HG03159 (cell line): ENCODE measurements around the gene TBC1D22A.

ENCODE experiments used
- ATAC-seq: cut with Tn5 transposase; IDR thresholded peaks from one replicate; pipeline ENCODE4 v1.9.1; 2021; ENCODE audit warnings: mild to moderate bottlenecking, moderate library complexity; ENCODE audit not compliant: unreplicated experiment

TBC1D22A gene

GRCh38 chr22:46965555-46966494 is 203.4 kb downstream of the TBC1D22A start:
- no peak for ATAC-seq

GRCh38 chr22:46966495-46966845 is 204.0 kb downstream of the TBC1D22A start:
- no peak for ATAC-seq

- no peak for ATAC-seq
These were observed 204.4 kb downstream of the TBC1D22A start for GRCh38 chr22:46966846-46967245.

- ATAC-seq = no peak
These were observed 205.3 kb downstream of the TBC1D22A start for GRCh38 chr22:46967445-46968358.

- ATAC-seq = no peak
These were observed 205.9 kb downstream of the TBC1D22A start for GRCh38 chr22:46968359-46968740.

- no peak for ATAC-seq
These were observed 206.4 kb downstream of the TBC1D22A start for GRCh38 chr22:46968848-46969247.

- peak; percentile 79 for ATAC-seq
These were observed 207.0 kb downstream of the TBC1D22A start for GRCh38 chr22:46969491-46969890.

GRCh38 chr22:46969961-46970360 is 207.5 kb downstream of the TBC1D22A start:
- ATAC-seq = no peak

- ATAC-seq = no peak
These were observed 208.1 kb downstream of the TBC1D22A start for GRCh38 chr22:46970411-46971098.

GRCh38 chr22:46971099-46971763 is 208.8 kb downstream of the TBC1D22A start:
- ATAC-seq = no peak

- no peak for ATAC-seq
These were observed 209.3 kb downstream of the TBC1D22A start for GRCh38 chr22:46971764-46972125.

GRCh38 chr22:46972256-46972655 is 209.8 kb downstream of the TBC1D22A start:
- ATAC-seq = no peak

- ATAC-seq = no peak
These were observed 210.7 kb downstream of the TBC1D22A start for GRCh38 chr22:46972901-46973831.

GRCh38 chr22:46974077-46974476 is 211.6 kb downstream of the TBC1D22A start:
- ATAC-seq = no peak

- no peak for ATAC-seq
These were observed 212.5 kb downstream of the TBC1D22A start for GRCh38 chr22:46974631-46975585.

GRCh38 chr22:46976143-46976542 is 213.7 kb downstream of the TBC1D22A start:
- no peak for ATAC-seq

- no peak for ATAC-seq
These were observed 214.1 kb downstream of the TBC1D22A start for GRCh38 chr22:46976598-46976997.

- ATAC-seq = no peak
These were observed 215.3 kb downstream of the TBC1D22A start for GRCh38 chr22:46977656-46978343.
